HCT116 (cell line): ENCODE results near the gene RANBP9. TPM values are rescaled to one million over a fixed set of nuclear protein-coding genes. Genes with fewer than 3 reads are reported as not detected.

Experiments used
- ATAC-seq: fragments of 200-7000 bp; cut with Tn5 transposase; 2 replicates; pipeline ENCODE4 v1.9.1; 2020; ENCODE audit warnings: mild to moderate bottlenecking, moderate library complexity
- BruUV-seq: library from RNA; stranded (reverse); fragments of 400-500 nt; replicated peaks from 2 replicates; lab custom pipeline; 2021; lab: Mats Ljungman, UMichigan
- CTCF ChIA-PET: fragments of 300-600 bp; sonication (Branson Sonifier 250); formaldehyde crosslinking; loops from one replicate; lab custom pipeline; 2021; ENCODE audit warnings: antibody characterized with exemption; lab: Charles Lee
- POLR2A ChIA-PET: fragments of 300-600, 350-600 bp; sonication (Branson Sonifier 250); formaldehyde crosslinking; loops from one replicate; lab custom pipeline; 2021; ENCODE audit warnings: antibody characterized with exemption; lab: Charles Lee
- RAD21 ChIA-PET, 2 experiments: fragments of 300-600 bp; sonication (Branson Sonifier 250); formaldehyde crosslinking; loops; one replicate each; lab custom pipeline; 2023; ENCODE audit warnings: low total read pairs in 2 of 2; ENCODE audit not compliant: uncharacterized antibody in 2 of 2, unreplicated experiment in 2 of 2, low non-redundant PET in 1 of 2; lab: Charles Lee
- DNase-seq: peaks from one replicate; pipeline ENCODE4 v3.0.0-alpha.2; 2010; ENCODE audit warnings: low read depth, low spot score
- H2AFZ ChIP-seq: fragments of 200-600 bp; shearing (Covaris generic), sonication (generic); 2 replicates; pipeline ENCODE4 v1.6.1; 2017; ENCODE audit warnings: low read depth, mixed run types, mixed read lengths, antibody characterized with exemption, low read length; ENCODE audit not compliant: poor library complexity, severe bottlenecking
- H3K27ac ChIP-seq: 2 replicates; pipeline ENCODE4 v1.5.1; 2012; ENCODE audit warnings: low read depth, low read length
- H3K27me3 ChIP-seq: fragments of 200-600 bp; sonication (generic); 2 replicates; pipeline ENCODE4 v1.6.1; 2016; ENCODE audit warnings: mixed run types, low read length, mixed read lengths; ENCODE audit not compliant: insufficient read depth
- H3K36me3 ChIP-seq, 2 experiments: fragments of 200-500 bp in 1 of 2; fragments of 200-600 bp in 1 of 2; sonication (Bioruptor generic) in 1 of 2; sonication (generic) in 1 of 2; 2 replicates each; pipeline versions ENCODE4 v1.5.1 to v1.6.1; 2014 to 2016; ENCODE audit warnings: low read length in 2 of 2, inconsistent platforms in 1 of 2, mixed read lengths in 1 of 2, mixed run types in 1 of 2; ENCODE audit not compliant: insufficient read depth in 2 of 2, control insufficient read depth in 1 of 2
- H3K4me1 ChIP-seq, 2 experiments: fragments of 200-600 bp in 1 of 2; sonication (generic) in 1 of 2; 2 replicates each; pipeline versions ENCODE4 v1.5.1 to v1.6.1; 2012 to 2017; ENCODE audit warnings: low read length in 2 of 2, inconsistent platforms in 1 of 2, mild to moderate bottlenecking in 1 of 2, mixed read lengths in 1 of 2, mixed run types in 1 of 2, moderate library complexity in 1 of 2; ENCODE audit not compliant: insufficient read depth in 2 of 2, control insufficient read depth in 1 of 2
- H3K4me2 ChIP-seq: fragments of 200-600 bp; sonication (generic); 2 replicates; pipeline ENCODE4 v1.6.1; 2017; ENCODE audit warnings: mixed run types, low read length, mixed read lengths
- H3K4me3 ChIP-seq, 2 experiments: fragments of 200-600 bp in 1 of 2; sonication (generic) in 1 of 2; replicated peaks in 1 of 2; 2 replicates each; pipeline ENCODE4 v1.5.1; 2011 to 2016; ENCODE audit warnings: low read length in 2 of 2, control low read depth in 1 of 2, low read depth in 1 of 2, mild to moderate bottlenecking in 1 of 2, mixed read lengths in 1 of 2, mixed run types in 1 of 2
- H3K79me2 ChIP-seq: fragments of 200-600 bp; sonication (generic); 2 replicates; pipeline ENCODE4 v1.6.1; 2017; ENCODE audit warnings: mild to moderate bottlenecking, mixed run types, low read length, moderate library complexity, mixed read lengths; ENCODE audit not compliant: insufficient read depth
- H3K9ac ChIP-seq: fragments of 200-600 bp; sonication (generic); 2 replicates; pipeline ENCODE4 v1.6.1; 2016; ENCODE audit warnings: low read length, mixed read lengths
- H3K9me2 ChIP-seq: fragments of 200-600 bp; sonication (generic), shearing (Covaris generic); 2 replicates; pipeline ENCODE4 v1.6.1; 2017; ENCODE audit warnings: mixed run types, mild to moderate bottlenecking, moderate library complexity; ENCODE audit not compliant: insufficient read depth
- H3K9me3 ChIP-seq, 2 experiments: fragments of 200-500 bp in 1 of 2; fragments of 200-600 bp in 1 of 2; sonication (Bioruptor generic) in 1 of 2; sonication (generic) in 1 of 2; 2 replicates each; pipeline ENCODE4 v1.6.1; 2014 to 2017; ENCODE audit warnings: low read length in 2 of 2, mixed read lengths in 2 of 2, inconsistent platforms in 1 of 2, low read depth in 1 of 2, mild to moderate bottlenecking in 1 of 2, mixed run types in 1 of 2, moderate library complexity in 1 of 2; ENCODE audit not compliant: control insufficient read depth in 1 of 2, insufficient read depth in 1 of 2
- H4K20me1 ChIP-seq: fragments of 200-600 bp; sonication (generic), shearing (Covaris generic); 2 replicates; pipeline ENCODE4 v1.6.1; 2017; ENCODE audit warnings: mixed run types, mild to moderate bottlenecking, moderate library complexity; ENCODE audit not compliant: insufficient read depth
- CBX3 ChIP-seq: IDR thresholded peaks from 2 replicates; pipeline ENCODE4 v1.6.1; 2012; ENCODE audit warnings: low read depth
- CEBPB ChIP-seq: IDR thresholded peaks from 2 replicates; pipeline ENCODE4 v1.6.1; 2012; ENCODE audit warnings: low read depth
- EGR1 ChIP-seq: IDR thresholded peaks from 2 replicates; pipeline ENCODE4 v1.6.1; 2012; ENCODE audit warnings: low read depth
- ELF1 ChIP-seq: IDR thresholded peaks from 2 replicates; pipeline ENCODE4 v1.6.1; 2012; ENCODE audit warnings: low read depth, borderline replicate concordance
- EZH2phosphoT487 ChIP-seq: fragments of 200-600 bp; IDR thresholded peaks from 2 replicates; pipeline ENCODE4 v1.6.1; 2018; ENCODE audit warnings: antibody characterized with exemption, borderline replicate concordance
- FOSL1 ChIP-seq: IDR thresholded peaks from 2 replicates; pipeline ENCODE4 v1.6.1; 2012; ENCODE audit warnings: low read depth
- JUND ChIP-seq: IDR thresholded peaks from 2 replicates; pipeline ENCODE4 v1.6.1; 2012
- POLR2A ChIP-seq: IDR thresholded peaks from 2 replicates; pipeline ENCODE4 v1.7.0; 2011; ENCODE audit warnings: borderline replicate concordance; ENCODE audit not compliant: insufficient read depth, insufficient read length; ENCODE audit errors: extremely low read depth
- POLR2AphosphoS5 ChIP-seq: IDR thresholded peaks from 2 replicates; pipeline ENCODE4 v1.6.1; 2011; ENCODE audit warnings: mild to moderate bottlenecking, low read depth, low read length, moderate library complexity
- RAD21 ChIP-seq: IDR thresholded peaks from 2 replicates; pipeline ENCODE4 v1.6.1; 2012; ENCODE audit warnings: low read depth, mild to moderate bottlenecking
- SIN3A ChIP-seq: IDR thresholded peaks from 2 replicates; pipeline ENCODE4 v1.6.1; 2012; ENCODE audit warnings: low read depth
- SP1 ChIP-seq: IDR thresholded peaks from 2 replicates; pipeline ENCODE4 v1.6.1; 2012; ENCODE audit warnings: low read depth
- SRF ChIP-seq: IDR thresholded peaks from 2 replicates; pipeline ENCODE4 v1.6.1; 2012; ENCODE audit warnings: low read depth
- YY1 ChIP-seq: IDR thresholded peaks from 2 replicates; pipeline ENCODE4 v1.6.1; 2011; ENCODE audit warnings: low read length, low read depth, moderate library complexity, mild to moderate bottlenecking; ENCODE audit not compliant: insufficient replicate concordance; ENCODE audit errors: extremely low read depth
- ZFX ChIP-seq: fragments of 450-650 bp; IDR thresholded peaks from 2 replicates; pipeline ENCODE4 v1.6.1; 2017
- ZNF274 ChIP-seq: fragments of 200-500 bp; sonication (Bioruptor generic); IDR thresholded peaks from 2 replicates; pipeline ENCODE4 v1.6.1; 2014; ENCODE audit warnings: mild to moderate bottlenecking, low read depth, low read length, inconsistent platforms
- intact Hi-C: fragments of 100-400 bp; cut with micrococcal nuclease; formaldehyde crosslinking; loops from 2 replicates; pipeline ENCODE4 v1.10.0; 2022
- total RNA-seq: library from RNA; stranded (reverse); gene quantifications from one replicate; pipeline ENCODE4 v1.2.1, GENCODE V29; 2021; ENCODE audit not compliant: unreplicated experiment
- TF ChIP-seq, protein P1 (sequence below), 3 experiments: fragments of 200-600 bp in 1 of 3; sonication (generic) in 1 of 3; IDR thresholded peaks in 2 of 3; conservative IDR thresholded peaks in 1 of 3; 2 replicates each; pipeline ENCODE4 v1.5.1; 2012 to 2017; ENCODE audit warnings: low read depth in 2 of 3, low read length in 2 of 3, antibody characterized with exemption in 1 of 3, borderline replicate concordance in 1 of 3, control low read depth in 1 of 3, mild to moderate bottlenecking in 1 of 3, mixed read lengths in 1 of 3, mixed run types in 1 of 3, moderate library complexity in 1 of 3; ENCODE audit not compliant: insufficient read depth in 1 of 3
- TF ChIP-seq, protein P2 (sequence below): IDR thresholded peaks from 2 replicates; pipeline ENCODE4 v1.6.1; 2012; ENCODE audit warnings: low read depth
- TF ChIP-seq, protein P3 (sequence below): IDR thresholded peaks from 2 replicates; pipeline ENCODE4 v1.6.1; 2012

RANBP9 gene
- total RNA-seq, 1 experiment from 2014 or later = 48.0 TPM

DNA sequence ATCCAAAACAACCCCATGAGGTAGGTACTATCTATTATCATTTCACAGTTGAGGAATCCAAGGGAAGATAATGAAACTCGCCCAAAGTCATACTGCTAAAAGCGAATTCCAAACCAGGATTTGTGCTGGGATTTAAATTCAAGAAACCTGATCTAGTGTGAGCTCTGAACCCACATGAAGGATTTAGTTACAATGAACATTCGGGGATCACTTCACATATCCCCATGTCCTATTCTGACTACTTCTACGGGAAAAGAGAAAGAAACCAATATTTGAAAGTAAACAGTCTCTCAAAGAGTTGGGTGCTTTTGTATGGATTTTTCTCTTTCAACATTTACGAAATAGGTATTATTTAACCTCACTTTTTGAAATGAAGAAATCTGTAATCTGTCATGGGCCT, 12.9 kb downstream of the RANBP9 start:
- Histone ChIP-seq H3K9ac (no peak overlapping the region), H4K20me1 (peaks cover 11% of the 10 kb centered on the region; the same call in 1 of the 2 replicates), H3K27me3 (no peaks in the 10 kb centered on the region), H3K79me2 (peaks cover 98% of the 10 kb centered on the region), H3K27ac (no peak overlapping the region), H3K4me2 (no peak overlapping the region), H2AFZ (no peak overlapping the region), H3K36me3 (peaks cover 0 to 6% of the 10 kb centered on the region in 2 experiments; a peak in 1 of 4 replicates), H3K4me3 (no peak overlapping the region), H3K9me2 (no peaks in the 10 kb centered on the region), H3K9me3 (no peaks in the 10 kb centered on the region), H3K4me1 (0 out of 4 replicates have a peak, but pooled peaks cover 0 to 4% of the 10 kb centered on the region in 2 experiments)
- POLR2A ChIA-PET = no interaction called here
- CTCF ChIA-PET = no interaction called here
- ATAC-seq (no peak), DNase-seq (no peak)
- intact Hi-C loops = no loop called here
- RAD21 ChIA-PET = no interaction called here
- TF ChIP-seq, protein P1, sequence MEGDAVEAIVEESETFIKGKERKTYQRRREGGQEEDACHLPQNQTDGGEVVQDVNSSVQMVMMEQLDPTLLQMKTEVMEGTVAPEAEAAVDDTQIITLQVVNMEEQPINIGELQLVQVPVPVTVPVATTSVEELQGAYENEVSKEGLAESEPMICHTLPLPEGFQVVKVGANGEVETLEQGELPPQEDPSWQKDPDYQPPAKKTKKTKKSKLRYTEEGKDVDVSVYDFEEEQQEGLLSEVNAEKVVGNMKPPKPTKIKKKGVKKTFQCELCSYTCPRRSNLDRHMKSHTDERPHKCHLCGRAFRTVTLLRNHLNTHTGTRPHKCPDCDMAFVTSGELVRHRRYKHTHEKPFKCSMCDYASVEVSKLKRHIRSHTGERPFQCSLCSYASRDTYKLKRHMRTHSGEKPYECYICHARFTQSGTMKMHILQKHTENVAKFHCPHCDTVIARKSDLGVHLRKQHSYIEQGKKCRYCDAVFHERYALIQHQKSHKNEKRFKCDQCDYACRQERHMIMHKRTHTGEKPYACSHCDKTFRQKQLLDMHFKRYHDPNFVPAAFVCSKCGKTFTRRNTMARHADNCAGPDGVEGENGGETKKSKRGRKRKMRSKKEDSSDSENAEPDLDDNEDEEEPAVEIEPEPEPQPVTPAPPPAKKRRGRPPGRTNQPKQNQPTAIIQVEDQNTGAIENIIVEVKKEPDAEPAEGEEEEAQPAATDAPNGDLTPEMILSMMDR (IDR thresholded peaks at IDR 0.05 in 2 of 3, conservative IDR thresholded peaks at IDR 0.05 in 1 of 3; ENCODE audit: borderline replicate concordance in 1 of 3, insufficient read depth in 1 of 3, low read depth in 2 of 3, low read length in 2 of 3) = no peak
- no peak for TF ChIP-seq SRF
- TF ChIP-seq YY1 = no peak
- no peak for TF ChIP-seq POLR2A
- TF ChIP-seq CBX3 = no peak
- no peak for TF ChIP-seq JUND
- no peak for TF ChIP-seq FOSL1
- TF ChIP-seq, protein P2, sequence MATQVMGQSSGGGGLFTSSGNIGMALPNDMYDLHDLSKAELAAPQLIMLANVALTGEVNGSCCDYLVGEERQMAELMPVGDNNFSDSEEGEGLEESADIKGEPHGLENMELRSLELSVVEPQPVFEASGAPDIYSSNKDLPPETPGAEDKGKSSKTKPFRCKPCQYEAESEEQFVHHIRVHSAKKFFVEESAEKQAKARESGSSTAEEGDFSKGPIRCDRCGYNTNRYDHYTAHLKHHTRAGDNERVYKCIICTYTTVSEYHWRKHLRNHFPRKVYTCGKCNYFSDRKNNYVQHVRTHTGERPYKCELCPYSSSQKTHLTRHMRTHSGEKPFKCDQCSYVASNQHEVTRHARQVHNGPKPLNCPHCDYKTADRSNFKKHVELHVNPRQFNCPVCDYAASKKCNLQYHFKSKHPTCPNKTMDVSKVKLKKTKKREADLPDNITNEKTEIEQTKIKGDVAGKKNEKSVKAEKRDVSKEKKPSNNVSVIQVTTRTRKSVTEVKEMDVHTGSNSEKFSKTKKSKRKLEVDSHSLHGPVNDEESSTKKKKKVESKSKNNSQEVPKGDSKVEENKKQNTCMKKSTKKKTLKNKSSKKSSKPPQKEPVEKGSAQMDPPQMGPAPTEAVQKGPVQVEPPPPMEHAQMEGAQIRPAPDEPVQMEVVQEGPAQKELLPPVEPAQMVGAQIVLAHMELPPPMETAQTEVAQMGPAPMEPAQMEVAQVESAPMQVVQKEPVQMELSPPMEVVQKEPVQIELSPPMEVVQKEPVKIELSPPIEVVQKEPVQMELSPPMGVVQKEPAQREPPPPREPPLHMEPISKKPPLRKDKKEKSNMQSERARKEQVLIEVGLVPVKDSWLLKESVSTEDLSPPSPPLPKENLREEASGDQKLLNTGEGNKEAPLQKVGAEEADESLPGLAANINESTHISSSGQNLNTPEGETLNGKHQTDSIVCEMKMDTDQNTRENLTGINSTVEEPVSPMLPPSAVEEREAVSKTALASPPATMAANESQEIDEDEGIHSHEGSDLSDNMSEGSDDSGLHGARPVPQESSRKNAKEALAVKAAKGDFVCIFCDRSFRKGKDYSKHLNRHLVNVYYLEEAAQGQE = no peak
- TF ChIP-seq SP1 = no peak
- no peak for TF ChIP-seq EZH2phosphoT487
- TF ChIP-seq, protein P3, sequence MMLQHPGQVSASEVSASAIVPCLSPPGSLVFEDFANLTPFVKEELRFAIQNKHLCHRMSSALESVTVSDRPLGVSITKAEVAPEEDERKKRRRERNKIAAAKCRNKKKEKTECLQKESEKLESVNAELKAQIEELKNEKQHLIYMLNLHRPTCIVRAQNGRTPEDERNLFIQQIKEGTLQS = no peak
- TF ChIP-seq ZNF274 = no peak
- no peak for TF ChIP-seq RAD21
- TF ChIP-seq POLR2AphosphoS5 = no peak
- no peak for TF ChIP-seq CEBPB
- no peak for TF ChIP-seq ELF1
- no peak for TF ChIP-seq SIN3A
- TF ChIP-seq EGR1 = no peak
- TF ChIP-seq ZFX = no peak
- no TSS peak for BruUV-seq
